HEK293 (cell line): ENCODE results near the gene NPY.

Experiments used
- CTCF ChIA-PET: fragments of 350-600 bp; formaldehyde crosslinking; extraction: SDS; loops from one replicate; lab custom pipeline; 2021; ENCODE audit warnings: antibody characterized with exemption; lab: Yijun Ruan, JAX
- POLR2A ChIA-PET: fragments of 300-600 bp; formaldehyde crosslinking; extraction: SDS; loops from one replicate; lab custom pipeline; 2020; ENCODE audit warnings: antibody characterized with exemption, inconsistent platforms; lab: Yijun Ruan, JAX
- H3K27ac ChIP-seq: fragments of 200-500 bp; sonication (Bioruptor generic); 2 replicates; pipeline ENCODE4 v1.5.1; 2014; ENCODE audit warnings: low read depth, low read length, control low read depth, inconsistent platforms; ENCODE audit errors: extremely low read depth
- H3K36me3 ChIP-seq, 2 experiments: fragments of 200-500 bp in 1 of 2; sonication (Bioruptor generic) in 1 of 2; 1 replicate in 1 of 2; 2 replicates in 1 of 2; pipeline ENCODE4 v1.5.1; 2014 to 2017; ENCODE audit warnings: inconsistent platforms in 2 of 2, low read length in 2 of 2; ENCODE audit not compliant: control insufficient read depth in 2 of 2, insufficient read depth in 1 of 2
- H3K4me1 ChIP-seq: fragments of 200-500 bp; sonication (Bioruptor generic); 2 replicates; pipeline ENCODE4 v1.5.1; 2014; ENCODE audit warnings: mild to moderate bottlenecking, low read length, inconsistent platforms; ENCODE audit not compliant: control insufficient read depth, insufficient read depth
- H3K4me3 ChIP-seq: 2 replicates; pipeline ENCODE4 v1.5.1; 2011; ENCODE audit warnings: low read depth, mild to moderate bottlenecking, control low read depth, low read length, moderate library complexity
- H3K9me3 ChIP-seq: fragments of 200-500 bp; sonication (Bioruptor generic); 2 replicates; pipeline ENCODE4 v1.5.1; 2014; ENCODE audit warnings: low read depth, low read length, inconsistent platforms; ENCODE audit not compliant: control insufficient read depth, insufficient read depth
- GLIS2 ChIP-seq: fragments of 450-650 bp; formaldehyde crosslinking; IDR thresholded peaks from 2 replicates; pipeline ENCODE4 v1.5.1; 2016; ENCODE audit warnings: missing biosample characterization, missing genetic modification characterization
- KLF16 ChIP-seq: fragments of 450-650 bp; formaldehyde crosslinking; IDR thresholded peaks from 2 replicates; pipeline ENCODE4 v1.5.1; 2017; ENCODE audit warnings: missing biosample characterization, missing genetic modification characterization
- PRDM4 ChIP-seq: fragments of 450-650 bp; formaldehyde crosslinking; IDR thresholded peaks from 2 replicates; pipeline ENCODE4 v1.5.1; 2017; ENCODE audit warnings: missing biosample characterization, missing genetic modification characterization
- ZBTB11 ChIP-seq: fragments of 450-650 bp; formaldehyde crosslinking; conservative IDR thresholded peaks from 2 replicates; pipeline ENCODE4 v1.5.1; 2016; ENCODE audit warnings: low read depth, missing biosample characterization, missing genetic modification characterization
- ZBTB17 ChIP-seq: fragments of 450-650 bp; formaldehyde crosslinking; IDR thresholded peaks from 2 replicates; pipeline ENCODE4 v1.5.1; 2016; ENCODE audit warnings: missing biosample characterization, missing genetic modification characterization
- ZBTB20 ChIP-seq: fragments of 450-650 bp; formaldehyde crosslinking; IDR thresholded peaks from 2 replicates; pipeline ENCODE4 v1.5.1; 2016; ENCODE audit warnings: missing biosample characterization, missing genetic modification characterization
- ZEB2 ChIP-seq: fragments of 450-650 bp; formaldehyde crosslinking; IDR thresholded peaks from 2 replicates; pipeline ENCODE4 v1.5.1; 2016; ENCODE audit warnings: missing biosample characterization, missing genetic modification characterization
- ZNF112 ChIP-seq: fragments of 450-650 bp; formaldehyde crosslinking; IDR thresholded peaks from 2 replicates; pipeline ENCODE4 v1.5.0; 2017; ENCODE audit warnings: missing biosample characterization, missing genetic modification characterization
- ZNF138 ChIP-seq: fragments of 450-650 bp; formaldehyde crosslinking; IDR thresholded peaks from 2 replicates; pipeline ENCODE4 v1.5.1; 2016; ENCODE audit warnings: missing biosample characterization, missing genetic modification characterization, borderline replicate concordance
- ZNF335 ChIP-seq: fragments of 450-650 bp; formaldehyde crosslinking; conservative IDR thresholded peaks from 2 replicates; pipeline ENCODE4 v1.5.1; 2016; ENCODE audit warnings: missing biosample characterization, missing genetic modification characterization
- ZNF777 ChIP-seq: fragments of 450-650 bp; formaldehyde crosslinking; IDR thresholded peaks from 2 replicates; pipeline ENCODE4 v1.5.1; 2017; ENCODE audit warnings: missing biosample characterization, missing genetic modification characterization, borderline replicate concordance
- TF ChIP-seq, protein P1 (sequence below): fragments of 450-650 bp; formaldehyde crosslinking; IDR thresholded peaks from 2 replicates; pipeline ENCODE4 v1.5.1; 2016; ENCODE audit warnings: missing biosample characterization, missing genetic modification characterization, borderline replicate concordance

Gene NPY

GRCh38 chr7:24283897-24284698, at the start of gene NPY:
NPY (plus strand) TSS chr7:24284190; CDS start chr7:24285241, 1,051 bp downstream.
- CTCF ChIA-PET: interaction anchor here (0.6 to 0.7 kb wide), 3 partner anchors 54 to 326 kb away, joined by 3 to 4 read pairs (median 3); no protein-coding TSS in a partner anchor
- Histone ChIP-seq H3K36me3 (no peaks in the 10 kb centered on the region), H3K27ac (no peak within 1 kb of the TSS), H3K4me3 (peak within 1 kb of the TSS; percentile 44), H3K4me1 (no peaks in the 10 kb centered on the region), H3K9me3 (no peaks in the 10 kb centered on the region)
- no peak for TF ChIP-seq ZNF112 (tag by site-specific recombination)
- TF ChIP-seq ZNF335 (tag by site-specific recombination): peak; percentile 74
- no peak for TF ChIP-seq KLF16
- no peak for TF ChIP-seq PRDM4 (tag by site-specific recombination)
- TF ChIP-seq GLIS2: no peak
- TF ChIP-seq ZBTB11 (tag by site-specific recombination): peak; percentile 44; the same call in 1 of the 2 replicates
- no peak for TF ChIP-seq ZBTB17 (tag by site-specific recombination)
- TF ChIP-seq, protein P1, sequence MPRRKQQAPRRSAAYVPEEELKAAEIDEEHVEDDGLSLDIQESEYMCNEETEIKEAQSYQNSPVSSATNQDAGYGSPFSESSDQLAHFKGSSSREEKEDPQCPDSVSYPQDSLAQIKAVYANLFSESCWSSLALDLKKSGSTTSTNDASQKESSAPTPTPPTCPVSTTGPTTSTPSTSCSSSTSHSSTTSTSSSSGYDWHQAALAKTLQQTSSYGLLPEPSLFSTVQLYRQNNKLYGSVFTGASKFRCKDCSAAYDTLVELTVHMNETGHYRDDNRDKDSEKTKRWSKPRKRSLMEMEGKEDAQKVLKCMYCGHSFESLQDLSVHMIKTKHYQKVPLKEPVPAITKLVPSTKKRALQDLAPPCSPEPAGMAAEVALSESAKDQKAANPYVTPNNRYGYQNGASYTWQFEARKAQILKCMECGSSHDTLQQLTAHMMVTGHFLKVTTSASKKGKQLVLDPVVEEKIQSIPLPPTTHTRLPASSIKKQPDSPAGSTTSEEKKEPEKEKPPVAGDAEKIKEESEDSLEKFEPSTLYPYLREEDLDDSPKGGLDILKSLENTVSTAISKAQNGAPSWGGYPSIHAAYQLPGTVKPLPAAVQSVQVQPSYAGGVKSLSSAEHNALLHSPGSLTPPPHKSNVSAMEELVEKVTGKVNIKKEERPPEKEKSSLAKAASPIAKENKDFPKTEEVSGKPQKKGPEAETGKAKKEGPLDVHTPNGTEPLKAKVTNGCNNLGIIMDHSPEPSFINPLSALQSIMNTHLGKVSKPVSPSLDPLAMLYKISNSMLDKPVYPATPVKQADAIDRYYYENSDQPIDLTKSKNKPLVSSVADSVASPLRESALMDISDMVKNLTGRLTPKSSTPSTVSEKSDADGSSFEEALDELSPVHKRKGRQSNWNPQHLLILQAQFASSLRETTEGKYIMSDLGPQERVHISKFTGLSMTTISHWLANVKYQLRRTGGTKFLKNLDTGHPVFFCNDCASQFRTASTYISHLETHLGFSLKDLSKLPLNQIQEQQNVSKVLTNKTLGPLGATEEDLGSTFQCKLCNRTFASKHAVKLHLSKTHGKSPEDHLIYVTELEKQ (tag by site-specific recombination): no peak
- peak; percentile 63 for TF ChIP-seq ZBTB20 (tag by site-specific recombination)
- TF ChIP-seq ZEB2 (tag by site-specific recombination): no peak
- peak; percentile 8; the same call in 1 of the 2 replicates for TF ChIP-seq ZNF777
- POLR2A ChIA-PET: no interaction called here

- Histone ChIP-seq H3K9me3 (no peaks in the 10 kb centered on the region), H3K27ac (no peak overlapping the region), H3K4me1 (no peaks in the 10 kb centered on the region), H3K36me3 (no peaks in the 10 kb centered on the region), H3K4me3 (no peak overlapping the region)
- no peak for TF ChIP-seq ZNF138 (tag by site-specific recombination)
- ChIA-PET CTCF (no interaction called here), POLR2A (no interaction called here)
Measured at GRCh38 chr7:24239260-24239659, 44.7 kb upstream of the NPY start.
